ENCODE measurements around the gene NEAT1. TPM values are rescaled to one million over a fixed set of nuclear protein-coding genes. Genes with fewer than 3 reads are reported as not detected.

NEAT1 gene
- total and polyA plus RNA-seq, 12 donors: 20.9 to 6,838 (median 335) TPM

DNA sequence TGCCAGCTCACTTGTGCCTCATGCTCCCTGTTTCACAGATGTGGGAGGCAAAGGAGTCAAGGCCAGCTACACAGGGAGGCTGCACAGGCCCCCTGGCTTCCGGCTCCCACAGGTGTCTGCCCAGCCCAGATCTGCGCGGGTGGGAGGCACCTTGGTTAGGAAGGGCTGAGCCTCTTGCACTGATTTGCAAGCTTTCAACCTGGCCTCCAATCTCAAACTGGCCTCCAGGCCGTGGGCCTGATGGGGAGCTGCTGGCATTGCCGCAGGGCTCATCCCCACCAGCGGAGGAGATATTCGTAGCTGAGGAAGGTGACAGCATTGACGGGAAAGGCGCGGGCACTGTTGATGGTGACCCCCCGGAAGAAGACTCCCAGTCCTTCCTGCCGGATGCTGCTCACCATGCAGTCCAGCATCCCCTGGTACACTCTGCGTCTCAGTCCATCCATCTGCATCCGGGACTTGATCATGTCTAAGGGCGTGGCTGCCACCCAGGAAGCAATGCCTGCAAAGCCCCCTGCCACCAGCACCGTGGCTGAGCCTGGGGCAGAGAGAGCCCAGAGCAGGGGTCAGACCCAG is 46.4 kb upstream of the NEAT1 start:
- 87 to 96% (median 90%) methylated on average over 9 to 16 of the region's 16 CpGs for WGBS, 4 donors
- TF ChIP-seq, protein P1, sequence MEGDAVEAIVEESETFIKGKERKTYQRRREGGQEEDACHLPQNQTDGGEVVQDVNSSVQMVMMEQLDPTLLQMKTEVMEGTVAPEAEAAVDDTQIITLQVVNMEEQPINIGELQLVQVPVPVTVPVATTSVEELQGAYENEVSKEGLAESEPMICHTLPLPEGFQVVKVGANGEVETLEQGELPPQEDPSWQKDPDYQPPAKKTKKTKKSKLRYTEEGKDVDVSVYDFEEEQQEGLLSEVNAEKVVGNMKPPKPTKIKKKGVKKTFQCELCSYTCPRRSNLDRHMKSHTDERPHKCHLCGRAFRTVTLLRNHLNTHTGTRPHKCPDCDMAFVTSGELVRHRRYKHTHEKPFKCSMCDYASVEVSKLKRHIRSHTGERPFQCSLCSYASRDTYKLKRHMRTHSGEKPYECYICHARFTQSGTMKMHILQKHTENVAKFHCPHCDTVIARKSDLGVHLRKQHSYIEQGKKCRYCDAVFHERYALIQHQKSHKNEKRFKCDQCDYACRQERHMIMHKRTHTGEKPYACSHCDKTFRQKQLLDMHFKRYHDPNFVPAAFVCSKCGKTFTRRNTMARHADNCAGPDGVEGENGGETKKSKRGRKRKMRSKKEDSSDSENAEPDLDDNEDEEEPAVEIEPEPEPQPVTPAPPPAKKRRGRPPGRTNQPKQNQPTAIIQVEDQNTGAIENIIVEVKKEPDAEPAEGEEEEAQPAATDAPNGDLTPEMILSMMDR (IDR thresholded peaks at IDR 0.05): no peak
- no peak for TF ChIP-seq POLR2A (IDR thresholded peaks at IDR 0.05)
- H3K4me1 ChIP-seq (replicated peaks in 1 of 2): peaks cover under 1 to 3% of the 10 kb centered on the region in 2 donors
- H3K36me3 ChIP-seq (replicated peaks in 1 of 2): no peaks in the 10 kb centered on the region
- no peak overlapping the region for H3K27ac ChIP-seq
- no peaks in the 10 kb centered on the region for H3K27me3 ChIP-seq
- no peaks in the 10 kb centered on the region for H3K9me3 ChIP-seq (replicated peaks in 1 of 3)
- no peak for DNase-seq
- no peak overlapping the region for H3K4me3 ChIP-seq
- intact Hi-C loops (cut with DNase I): loop anchor here in 1 of 2 donors (10.0 kb wide), 2 partner anchors 89 to 139 kb away; no protein-coding TSS in a partner anchor

DNA sequence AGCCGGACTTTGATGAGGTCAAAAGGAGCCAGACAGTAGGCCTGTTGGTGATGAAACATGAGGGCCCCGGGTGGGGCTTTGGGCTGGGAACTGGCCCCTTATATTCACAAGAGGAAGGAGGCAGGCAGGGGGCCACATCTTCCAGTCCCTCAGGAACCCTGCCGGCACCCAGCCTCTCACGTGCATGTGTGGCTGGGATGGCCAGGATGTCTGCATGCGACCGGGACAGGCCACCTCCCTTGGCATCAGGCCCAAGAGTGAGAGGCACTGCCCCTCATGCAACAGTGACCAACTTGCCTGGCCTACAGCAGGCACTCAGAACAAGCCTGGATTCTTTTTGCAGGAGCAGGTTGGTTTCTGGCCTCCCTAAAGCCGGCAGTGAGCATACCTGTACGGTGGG is 45.6 kb upstream of the NEAT1 start:
- peak in 1 of 7 donors; percentile 46 for DNase-seq
- H3K36me3 ChIP-seq (replicated peaks in 1 of 2): no peaks in the 10 kb centered on the region
- H3K9me3 ChIP-seq (replicated peaks in 1 of 3): no peaks in the 10 kb centered on the region
- no peak for TF ChIP-seq POLR2A (IDR thresholded peaks at IDR 0.05)
- TF ChIP-seq, protein P1 (IDR thresholded peaks at IDR 0.05): no peak
- H3K27ac ChIP-seq: no peak overlapping the region
- WGBS, 4 donors: 78 to 100% (median 89%) methylated on average over 3 to 8 of the region's 8 CpGs; no CpG with 5 or more reads in 1 of the 4 donors
- intact Hi-C loops (cut with DNase I): loop anchor here in 1 of 2 donors (10.0 kb wide), 2 partner anchors 88 to 138 kb away; no protein-coding TSS in a partner anchor
- no peak overlapping the region for H3K4me3 ChIP-seq
- H3K4me1 ChIP-seq (replicated peaks in 1 of 2): peaks cover 9 to 11% of the 10 kb centered on the region in 2 donors
- no peaks in the 10 kb centered on the region for H3K27me3 ChIP-seq

DNA sequence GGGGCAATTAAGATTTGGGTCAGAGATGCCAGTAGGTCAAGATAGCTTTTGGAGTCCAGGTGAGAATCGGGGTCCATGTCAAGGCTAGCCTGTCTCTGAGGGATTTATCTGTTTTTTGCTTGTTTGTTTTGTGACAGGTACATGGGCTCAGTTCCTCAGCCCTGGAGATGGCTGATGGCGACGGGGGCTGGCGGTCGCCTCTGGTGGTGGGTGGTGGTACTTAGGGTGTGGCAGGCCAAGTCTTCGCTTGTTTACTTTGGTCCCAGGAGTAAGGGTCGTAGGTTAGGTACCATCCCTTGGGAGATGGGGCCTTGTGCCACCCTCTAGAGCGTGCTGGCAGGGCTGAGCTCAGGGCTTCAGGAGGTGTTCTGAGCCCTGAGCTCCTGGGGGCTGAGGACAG is 44.8 kb upstream of the NEAT1 start:
- H3K36me3 ChIP-seq (replicated peaks in 1 of 2): no peaks in the 10 kb centered on the region
- TF ChIP-seq POLR2A (IDR thresholded peaks at IDR 0.05): no peak
- TF ChIP-seq, protein P1 (IDR thresholded peaks at IDR 0.05): no peak
- DNase-seq: no peak
- H3K9me3 ChIP-seq (replicated peaks in 1 of 3): no peaks in the 10 kb centered on the region
- no peak overlapping the region for H3K27ac ChIP-seq
- no peak overlapping the region for H3K4me3 ChIP-seq
- intact Hi-C loops (cut with DNase I): loop anchor here in 1 of 2 donors (10.0 kb wide), 2 partner anchors 87 to 137 kb away; no protein-coding TSS in a partner anchor
- H3K4me1 ChIP-seq (replicated peaks in 1 of 2): peaks cover 13 to 16% of the 10 kb centered on the region in 2 donors
- H3K27me3 ChIP-seq: no peaks in the 10 kb centered on the region
- WGBS, 4 donors: 81 to 90% (median 87%) methylated on average over 5 to 8 of the region's 8 CpGs

DNA sequence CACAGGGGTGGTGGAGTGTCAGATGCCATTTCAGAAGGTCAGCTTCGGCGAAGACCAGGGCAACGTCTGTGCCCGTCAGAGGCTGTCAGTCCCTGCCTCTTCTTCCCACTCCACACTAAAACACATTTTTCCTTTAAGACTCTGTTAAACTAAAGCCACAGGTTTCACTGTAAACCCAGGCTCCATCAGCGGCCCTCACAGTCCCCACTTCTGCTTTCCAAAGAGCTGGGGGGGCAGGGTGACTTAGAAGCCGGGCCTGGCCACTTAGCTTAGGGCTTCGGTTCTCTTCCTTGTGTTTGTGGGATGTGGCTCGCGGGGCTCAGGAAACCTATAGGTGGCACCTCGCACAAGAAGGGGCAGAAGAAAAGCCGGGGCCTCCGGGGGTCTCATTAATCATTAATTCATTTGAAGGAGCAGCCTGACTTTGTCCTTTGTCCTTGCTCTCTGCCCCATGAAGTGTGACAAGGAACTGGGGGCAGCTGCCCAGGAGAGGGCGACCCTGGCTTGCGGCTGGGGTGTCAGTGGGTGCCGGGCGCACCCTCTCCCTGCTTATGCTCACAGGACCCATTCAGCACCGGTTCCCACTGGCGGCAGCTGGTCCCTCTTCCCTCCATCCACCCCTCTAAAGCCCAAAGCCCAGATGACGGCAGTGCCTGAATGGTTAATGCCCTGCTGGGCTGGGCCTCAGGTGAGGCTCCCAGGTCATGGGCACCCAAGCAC is 44.2 kb upstream of the NEAT1 start:
- Histone ChIP-seq H3K4me3 (no peak overlapping the region), H3K9me3 (replicated peaks in 1 of 3) (no peaks in the 10 kb centered on the region), H3K36me3 (replicated peaks in 1 of 2) (no peaks in the 10 kb centered on the region), H3K27me3 (no peaks in the 10 kb centered on the region), H3K4me1 (replicated peaks in 1 of 2) (peaks cover 19 to 22% of the 10 kb centered on the region in 2 donors), H3K27ac (no peak overlapping the region)
- 78 to 83% (median 82%) methylated on average over 15 to 19 of the region's 19 CpGs for WGBS, 4 donors
- intact Hi-C loops (cut with DNase I): loop anchor here in 1 of 2 donors (10.0 kb wide), 2 partner anchors 86 to 136 kb away; no protein-coding TSS in a partner anchor
- no peak for TF ChIP-seq POLR2A (IDR thresholded peaks at IDR 0.05)
- TF ChIP-seq, protein P1 (IDR thresholded peaks at IDR 0.05): no peak
- DNase-seq: peak in 1 of 7 donors; percentile 31
